HEK293T (cell line): Measurements from ENCODE around the gene KIF24.

Experiments used
- BHLHE40 ChIP-seq: fragments of 450-650 bp; IDR thresholded peaks from 2 replicates; pipeline ENCODE4 v1.6.1; 2016; ENCODE audit warnings: mild to moderate bottlenecking, moderate library complexity, borderline replicate concordance
- FOXA1 ChIP-seq: fragments of 450-650 bp; IDR thresholded peaks from 2 replicates; pipeline ENCODE4 v1.6.1; 2016; ENCODE audit warnings: mild to moderate bottlenecking
- LEF1 ChIP-seq: fragments of 450-650 bp; IDR thresholded peaks from 2 replicates; pipeline ENCODE4 v1.6.1; 2017; ENCODE audit warnings: mild to moderate bottlenecking, borderline replicate concordance
- NFRKB ChIP-seq: fragments of 450-650 bp; IDR thresholded peaks from 2 replicates; pipeline ENCODE4 v1.6.1; 2016; ENCODE audit warnings: mild to moderate bottlenecking, moderate library complexity
- PKNOX1 ChIP-seq: fragments of 450-650 bp; IDR thresholded peaks from 2 replicates; pipeline ENCODE4 v1.6.1; 2016
- SP1 ChIP-seq: fragments of 450-650 bp; IDR thresholded peaks from 2 replicates; pipeline ENCODE4 v1.6.1; 2017
- SUZ12 ChIP-seq: fragments of 450-650 bp; IDR thresholded peaks from 2 replicates; pipeline ENCODE4 v1.6.1; 2016; ENCODE audit warnings: mild to moderate bottlenecking
- TARDBP ChIP-seq: fragments of 450-650 bp; IDR thresholded peaks from 2 replicates; pipeline ENCODE4 v1.6.1; 2016

GRCh38 chr9:34377404-34377746 is 48.3 kb upstream of the KIF24 start:
- no peak for TF ChIP-seq LEF1
- TF ChIP-seq FOXA1 = no peak
- no peak for TF ChIP-seq SP1
- TF ChIP-seq NFRKB = no peak
- no peak for TF ChIP-seq TARDBP
- TF ChIP-seq SUZ12 = no peak
- TF ChIP-seq BHLHE40 = no peak
- no peak for TF ChIP-seq PKNOX1
